CD14-positive monocyte (primary cell): ENCODE results near the gene TLNRD1. TPM values are rescaled to one million over a fixed set of nuclear protein-coding genes. Genes with fewer than 3 reads are reported as not detected.

Experiments
- DNase-seq, 3 donors: peaks; one replicate each; pipeline ENCODE4 v3.0.0-alpha.2; 2011 to 2022
- H2AFZ ChIP-seq: 2 replicates; pipeline ENCODE4 v1.6.0; 2012; ENCODE audit warnings: mild to moderate bottlenecking, low read depth, low read length, inconsistent platforms; ENCODE audit not compliant: insufficient read depth, poor library complexity, severe bottlenecking
- H3K27ac ChIP-seq, 2 donors: 1 replicate in 1 of 2; 2 replicates in 1 of 2; pipeline ENCODE4 v1.5.1; 2012 to 2013; ENCODE audit warnings: low read length in 2 of 2, control low read depth in 1 of 2, inconsistent platforms in 1 of 2, low read depth in 1 of 2, mild to moderate bottlenecking in 1 of 2
- H3K27me3 ChIP-seq, 2 donors: one replicate each; pipeline versions ENCODE4 v1.6.0 to v1.6.1; 2011 to 2013; ENCODE audit warnings: low read length in 2 of 2; ENCODE audit not compliant: control insufficient read depth in 2 of 2, insufficient read depth in 2 of 2
- H3K36me3 ChIP-seq, 2 donors: replicated peaks in 1 of 2; 1 replicate in 1 of 2; 2 replicates in 1 of 2; pipeline versions ENCODE4 v1.5.1 to v1.6.1; 2012 to 2013; ENCODE audit warnings: low read length in 2 of 2, control low read depth in 1 of 2, inconsistent platforms in 1 of 2, mild to moderate bottlenecking in 1 of 2; ENCODE audit not compliant: insufficient read depth in 2 of 2, control insufficient read depth in 1 of 2
- H3K4me1 ChIP-seq, 2 donors: 1 replicate in 1 of 2; 2 replicates in 1 of 2; pipeline versions ENCODE4 v1.5.1 to v1.6.1; 2012 to 2013; ENCODE audit warnings: low read length in 2 of 2, control low read depth in 1 of 2, inconsistent platforms in 1 of 2, mild to moderate bottlenecking in 1 of 2, moderate library complexity in 1 of 2; ENCODE audit not compliant: insufficient read depth in 2 of 2, control insufficient read depth in 1 of 2
- H3K4me2 ChIP-seq: replicated peaks from 2 replicates; pipeline ENCODE3; 2012; ENCODE audit warnings: low read length, moderate library complexity, mild to moderate bottlenecking; ENCODE audit not compliant: poor library complexity, severe bottlenecking; ENCODE audit errors: extremely low read depth
- H3K4me3 ChIP-seq, 3 experiments: fragments of 200-600 bp in 1 of 3; sonication (generic) in 1 of 3; replicated peaks in 1 of 3; 1 replicate in 2 of 3; 2 replicates in 1 of 3; pipeline ENCODE4 v1.5.1; 2011 to 2013; ENCODE audit warnings: low read length in 3 of 3, mild to moderate bottlenecking in 3 of 3, control low read depth in 2 of 3, low read depth in 2 of 3, inconsistent platforms in 1 of 3, moderate library complexity in 1 of 3
- H3K79me2 ChIP-seq: 2 replicates; pipeline ENCODE4 v1.6.0; 2012; ENCODE audit warnings: mild to moderate bottlenecking, control low read depth, inconsistent platforms, low read length, moderate library complexity; ENCODE audit not compliant: insufficient read depth
- H3K9ac ChIP-seq: 2 replicates; pipeline ENCODE4 v1.6.0; 2017; ENCODE audit warnings: low read length, mild to moderate bottlenecking; ENCODE audit not compliant: insufficient read depth, poor library complexity, severe bottlenecking
- H3K9me3 ChIP-seq, 2 donors: replicated peaks in 1 of 2; 1 replicate in 1 of 2; 2 replicates in 1 of 2; pipeline versions ENCODE4 v1.5.1 to v1.6.1; 2012 to 2013; ENCODE audit warnings: low read length in 2 of 2, control low read depth in 1 of 2; ENCODE audit not compliant: control insufficient read depth in 1 of 2, insufficient read depth in 1 of 2
- H4K20me1 ChIP-seq: 2 replicates; pipeline ENCODE4 v1.6.0; 2012; ENCODE audit warnings: mild to moderate bottlenecking, low read length, control low read depth, moderate library complexity; ENCODE audit not compliant: insufficient read depth
- H3K27ac Mint-ChIP-seq, 7 donors: one replicate each; pipeline ENCODE4 v1.8.0; 2020; ENCODE audit warnings: mild to moderate bottlenecking in 7 of 7, mixed read lengths in 7 of 7, moderate library complexity in 6 of 7, inconsistent platforms in 2 of 7
- H3K27me3 Mint-ChIP-seq, 3 donors: one replicate each; pipeline ENCODE4 v1.8.0; 2021 to 2022; ENCODE audit warnings: low read depth in 3 of 3, mild to moderate bottlenecking in 3 of 3, mixed read lengths in 3 of 3, moderate library complexity in 3 of 3, inconsistent platforms in 1 of 3
- H3K36me3 Mint-ChIP-seq, 2 donors: one replicate each; pipeline ENCODE4 v1.8.0; 2020; ENCODE audit warnings: mixed read lengths in 2 of 2, inconsistent platforms in 1 of 2, mild to moderate bottlenecking in 1 of 2
- H3K4me1 Mint-ChIP-seq: one replicate; pipeline ENCODE4 v1.8.0; 2020; ENCODE audit warnings: mild to moderate bottlenecking, mixed read lengths
- H3K4me3 Mint-ChIP-seq, 2 donors: one replicate each; pipeline ENCODE4 v1.8.0; 2020; ENCODE audit warnings: mild to moderate bottlenecking in 2 of 2, mixed read lengths in 2 of 2, moderate library complexity in 1 of 2
- H3K9me3 Mint-ChIP-seq, 7 donors: one replicate each; pipeline ENCODE4 v1.8.0; 2020 to 2022; ENCODE audit warnings: mixed read lengths in 7 of 7, mild to moderate bottlenecking in 6 of 7, moderate library complexity in 6 of 7, inconsistent platforms in 2 of 7
- CTCF ChIP-seq: fragments of 200-600 bp; IDR thresholded peaks from one replicate; pipeline ENCODE4 v1.8.0; 2022; ENCODE audit warnings: antibody characterized with exemption, mild to moderate bottlenecking
- WGBS: methylation state at CpG from one replicate; pipeline ENCODE4 v1.1.5; 2013; ENCODE audit warnings: missing lambda C conversion rate; ENCODE audit not compliant: insufficient coverage; 5-methylcytosine and 5-hydroxymethylcytosine counted together
- intact Hi-C, 2 donors: fragments of 100-400 bp; cut with micrococcal nuclease; formaldehyde crosslinking; loops; one replicate each; pipeline versions ENCODE4 v1.15.0 to v1.15.1; 2023
- polyA plus RNA-seq, 3 donors: library from polyadenylated mRNA; depleted of rRNA in 1 of 3; unstranded in 2 of 3; stranded (reverse) in 1 of 3; fragments of 300-500 nt in 2 of 3; fragments of >200 nt in 1 of 3; fragmentation: Illumina TruSeq in 2 of 3; gene quantifications; 1 replicate in 2 of 3; 2 replicates in 1 of 3; pipeline ENCODE4 v1.2.3, GENCODE V29; 2012 to 2021

TLNRD1 gene
- polyA plus RNA-seq, 3 donors = 2.6 to 12.6 (median 3.4) TPM

GRCh38 chr15:80997692-80998091, 3.0 kb upstream of the TLNRD1 start:
- no peak overlapping the region for H3K4me3 ChIP-seq
- peaks cover 14 to 22% of the 10 kb centered on the region in 2 donors for H3K4me1 ChIP-seq
- TF ChIP-seq CTCF = no peak
- no peak overlapping the region for H3K27ac ChIP-seq
- intact Hi-C loops = loop anchor here in 1 of 2 donors (10.0 kb wide), 1 partner anchor 1047 kb away; the partner anchor contains the start of gene MEX3B
- H3K27me3 ChIP-seq = no peaks in the 10 kb centered on the region
- H3K4me3 Mint-ChIP-seq = no peak overlapping the region
- H3K36me3 Mint-ChIP-seq = no peaks in the 10 kb centered on the region
- no peak for DNase-seq
- H3K36me3 ChIP-seq = peaks cover 0 to 2% of the 10 kb centered on the region in 2 donors
- H3K4me2 ChIP-seq = no peak overlapping the region
- peaks cover 0 to 3% of the 10 kb centered on the region in 2 donors for H3K9me3 ChIP-seq
- peaks cover 9% of the 10 kb centered on the region for H3K79me2 ChIP-seq
- no CpG with 5 or more reads among the region's 1 CpG for WGBS
- peaks cover 18% of the 10 kb centered on the region for H3K4me1 Mint-ChIP-seq
- no peak overlapping the region for H3K9ac ChIP-seq
- no peak overlapping the region for H3K27ac Mint-ChIP-seq
- H3K9me3 Mint-ChIP-seq = peaks cover 0 to 12% (median 3%) of the 10 kb centered on the region in 7 donors
- H4K20me1 ChIP-seq = peaks cover 8% of the 10 kb centered on the region
- no peak overlapping the region for H2AFZ ChIP-seq
- peaks cover 0 to 10% (median 2%) of the 10 kb centered on the region in 3 donors for H3K27me3 Mint-ChIP-seq

- Histone ChIP-seq H2AFZ (no peak overlapping the region), H3K9ac (no peak overlapping the region), H3K4me2 (no peak overlapping the region), H3K79me2 (peaks cover 15% of the 10 kb centered on the region), H3K4me1 (peaks cover 14 to 28% of the 10 kb centered on the region in 2 donors), H3K27me3 (no peaks in the 10 kb centered on the region), H3K36me3 (peaks cover 0 to 7% of the 10 kb centered on the region in 2 donors), H3K9me3 (peaks cover 0 to 3% of the 10 kb centered on the region in 2 donors), H4K20me1 (peaks cover 13% of the 10 kb centered on the region), H3K27ac (no peak overlapping the region), H3K4me3 (no peak overlapping the region)
- WGBS = no CpG with 5 or more reads among the region's 1 CpG
- Mint-ChIP-seq H3K27ac (peak overlapping the region in 1 of 7 donors; percentile 5), H3K9me3 (peaks cover 0 to 12% (median 3%) of the 10 kb centered on the region in 7 donors), H3K27me3 (peaks cover 0 to 10% (median 2%) of the 10 kb centered on the region in 3 donors), H3K4me3 (no peak overlapping the region), H3K36me3 (peaks cover 3% of the 10 kb centered on the region in 2 donors), H3K4me1 (peaks cover 21% of the 10 kb centered on the region)
- DNase-seq = no peak
- intact Hi-C loops = loop anchor here in 1 of 2 donors (10.0 kb wide), 1 partner anchor 1047 kb away; the partner anchor contains the start of gene MEX3B
- TF ChIP-seq CTCF = no peak
Observed at GRCh38 chr15:80998251-80998650, 2.5 kb upstream of the TLNRD1 start.
